ENCODE data around the gene SMC5.
"Not testable (repeated sequence)": the region's sequence is repeated elsewhere in the genome, so short reads cannot be mapped to it uniquely, and the experiment has no call there.

SMC5 gene

DNA sequence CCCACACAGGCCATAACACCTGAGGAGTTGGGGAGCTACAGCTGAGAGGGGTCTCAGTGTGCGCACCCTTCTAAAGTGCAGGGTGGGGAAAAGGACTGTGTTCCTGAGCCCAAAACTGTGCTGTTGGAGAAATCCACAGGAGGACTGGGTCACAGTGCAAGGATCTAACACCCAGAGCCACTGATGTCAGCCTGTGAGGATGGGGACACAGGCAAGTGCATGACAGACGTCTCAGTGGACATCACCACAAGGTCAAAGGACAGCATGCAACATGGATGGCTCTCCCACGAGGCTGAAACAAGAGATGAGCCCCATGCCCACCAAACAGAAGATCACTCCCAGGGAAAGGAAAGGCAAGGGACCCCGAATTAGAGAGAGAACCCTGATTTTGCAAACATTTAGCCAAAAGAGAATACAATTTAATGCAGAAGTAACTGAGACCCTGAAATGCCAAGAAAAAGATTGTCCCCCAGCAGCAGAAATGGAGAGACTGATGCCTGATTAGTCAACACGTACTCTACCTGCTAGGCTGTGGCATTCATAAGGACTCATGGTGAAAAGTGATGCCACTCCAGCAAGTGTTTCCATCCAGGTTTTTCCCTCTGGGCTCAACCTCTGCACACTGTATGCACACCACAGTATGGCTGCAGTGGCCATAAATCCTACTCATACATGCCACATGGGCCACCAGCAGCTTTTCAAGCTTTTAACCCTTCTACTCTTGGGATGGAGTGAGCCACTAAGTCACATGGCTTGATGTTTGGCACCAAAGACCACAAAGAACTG, 141.5 kb downstream of the SMC5 start:
- no peak for TF ChIP-seq ZNF274 (IDR thresholded peaks at IDR 0.05; ENCODE audit: low read depth, low read length)
- H3K4me3 ChIP-seq (ENCODE audit: low read length) = no peak overlapping the region

DNA sequence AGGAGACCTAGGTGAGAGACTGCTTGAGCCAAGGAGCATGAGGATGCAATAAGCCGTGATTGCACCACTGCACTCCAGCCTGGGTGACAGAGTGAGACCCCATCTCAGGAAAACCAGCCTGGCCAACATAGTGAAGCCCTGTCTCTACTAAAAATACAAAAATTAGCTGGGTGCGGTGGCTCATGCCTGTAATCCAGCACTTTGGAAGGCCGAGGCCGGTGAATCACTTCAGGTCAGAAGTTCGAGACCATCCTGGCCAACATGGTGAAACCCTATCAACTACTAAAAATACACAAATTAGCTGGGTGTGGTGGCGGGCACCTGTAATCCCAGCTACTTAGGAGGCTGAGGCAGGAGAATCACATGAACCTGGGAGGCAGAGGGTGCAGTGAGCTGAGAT, 142.5 kb downstream of the SMC5 start:
- H3K4me3 ChIP-seq (ENCODE audit: low read length) = not testable (repeated sequence)

- TF ChIP-seq ZNF274 (IDR thresholded peaks at IDR 0.05; ENCODE audit: low read depth, low read length) = no peak
- no peak overlapping the region for H3K4me3 ChIP-seq (ENCODE audit: low read length)
Observed at GRCh38 chr9:70402213-70402612, 143.4 kb downstream of the SMC5 start.

DNA sequence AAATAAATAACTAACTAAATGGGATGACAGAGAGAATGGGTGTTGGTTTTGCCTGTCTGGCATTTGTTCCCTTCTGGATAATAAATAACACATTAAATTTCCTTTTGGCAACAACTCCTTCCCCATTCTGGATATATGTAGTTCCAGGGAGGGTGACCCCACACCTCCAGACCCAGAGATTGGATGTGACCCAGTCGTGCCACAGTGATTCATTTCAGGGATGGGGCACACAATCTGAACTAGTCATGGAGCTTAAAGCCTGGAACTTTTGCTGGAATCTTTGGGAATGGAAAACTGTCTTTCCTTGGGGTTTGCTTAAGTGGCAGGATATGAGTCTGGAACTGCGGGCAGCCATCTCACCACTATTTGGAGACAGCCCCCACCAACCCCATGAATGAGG, 144.4 kb downstream of the SMC5 start:
- no peak for TF ChIP-seq ZNF274 (IDR thresholded peaks at IDR 0.05; ENCODE audit: low read depth, low read length)
- no peak overlapping the region for H3K4me3 ChIP-seq (ENCODE audit: low read length)

DNA sequence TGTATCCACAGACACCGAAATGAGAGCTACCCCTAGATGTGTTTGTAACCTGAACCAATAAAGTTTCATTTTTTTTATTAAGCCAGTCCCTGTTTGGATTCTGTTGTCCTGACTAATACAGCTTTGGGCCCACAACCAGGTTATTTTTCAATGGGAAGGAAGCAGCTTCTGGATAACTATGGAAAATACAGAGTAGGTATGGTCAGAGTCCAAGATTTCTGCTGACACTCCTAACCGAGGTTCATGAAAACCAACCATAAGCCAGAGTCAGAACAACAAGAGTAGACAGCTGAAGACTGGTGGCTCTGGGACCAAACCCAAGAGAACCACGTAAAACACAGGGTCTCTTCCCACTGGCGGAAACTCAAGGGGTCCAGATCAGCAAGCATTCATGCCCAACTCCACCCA, 144.8 kb downstream of the SMC5 start:
- TF ChIP-seq ZNF274 (IDR thresholded peaks at IDR 0.05; ENCODE audit: low read depth, low read length) = no peak
- no peak overlapping the region for H3K4me3 ChIP-seq (ENCODE audit: low read length)

GRCh38 chr9:70404261-70404660, 145.5 kb downstream of the SMC5 start:
- H3K4me3 ChIP-seq (ENCODE audit: low read length) = no peak overlapping the region
- TF ChIP-seq ZNF274 (IDR thresholded peaks at IDR 0.05; ENCODE audit: low read depth, low read length) = no peak

Data from GM08714 (cell line).